Keratinocyte (primary cell): ENCODE data around the gene DUSP28. TPM values are rescaled to one million over a fixed set of nuclear protein-coding genes. Genes with fewer than 3 reads are reported as not detected.

Experiments used
- DNase-seq: peaks from one replicate; pipeline ENCODE4 v3.0.0-alpha.2; 2011; ENCODE audit warnings: low read depth, missing footprints, low spot score
- FAIRE-seq: peaks from 2 replicates; lab custom pipeline; 2011; peaks lifted over from hg19 to GRCh38; lab: Jason Lieb, UNC
- H2AFZ ChIP-seq: 2 replicates; pipeline ENCODE4 v1.6.0; 2012; ENCODE audit warnings: low read length, control low read depth, inconsistent platforms; ENCODE audit not compliant: control insufficient read depth
- H3K27ac ChIP-seq: 2 replicates; pipeline ENCODE4 v1.5.1; 2011; ENCODE audit warnings: low read length; ENCODE audit not compliant: control insufficient read depth, insufficient read depth
- H3K27me3 ChIP-seq: 3 replicates; pipeline ENCODE4 v1.6.0; 2011; ENCODE audit warnings: low read length; ENCODE audit not compliant: control insufficient read depth, insufficient read depth; ENCODE audit errors: extremely low read depth
- H3K36me3 ChIP-seq, 2 experiments: 2 replicates in 1 of 2; 3 replicates in 1 of 2; pipeline ENCODE4 v1.5.1; 2011; ENCODE audit warnings: low read length in 2 of 2, mild to moderate bottlenecking in 1 of 2; ENCODE audit not compliant: control insufficient read depth in 2 of 2, insufficient read depth in 2 of 2; ENCODE audit errors: extremely low read depth in 1 of 2
- H3K4me1 ChIP-seq: 3 replicates; pipeline ENCODE4 v1.5.1; 2011; ENCODE audit warnings: low read length; ENCODE audit not compliant: control insufficient read depth, insufficient read depth; ENCODE audit errors: extremely low read depth
- H3K4me2 ChIP-seq: 3 replicates; pipeline ENCODE4 v1.6.0; 2011; ENCODE audit warnings: low read depth, low read length; ENCODE audit not compliant: control insufficient read depth, insufficient read depth; ENCODE audit errors: extremely low read depth
- H3K4me3 ChIP-seq, 3 experiments: fragments of 200-600 bp in 1 of 3; sonication (generic) in 1 of 3; 2 replicates in 2 of 3; 3 replicates in 1 of 3; pipeline ENCODE4 v1.5.1; 2011 to 2016; ENCODE audit warnings: low read length in 3 of 3, mild to moderate bottlenecking in 3 of 3, control low read depth in 2 of 3, inconsistent platforms in 1 of 3, low read depth in 1 of 3, mixed read lengths in 1 of 3, mixed run types in 1 of 3, moderate library complexity in 1 of 3; ENCODE audit not compliant: control insufficient read depth in 2 of 3, insufficient read depth in 2 of 3; ENCODE audit errors: extremely low read depth in 1 of 3
- H3K79me2 ChIP-seq: 2 replicates; pipeline ENCODE4 v1.6.0; 2012; ENCODE audit warnings: low read length; ENCODE audit not compliant: control insufficient read depth, insufficient read depth
- H3K9ac ChIP-seq: 3 replicates; pipeline ENCODE4 v1.6.0; 2011; ENCODE audit warnings: low read length; ENCODE audit not compliant: control insufficient read depth, insufficient read depth; ENCODE audit errors: extremely low read depth
- H3K9me1 ChIP-seq: 3 replicates; pipeline ENCODE4 v1.6.0; 2011; ENCODE audit warnings: low read length; ENCODE audit not compliant: control insufficient read depth, insufficient read depth; ENCODE audit errors: extremely low read depth
- H3K9me3 ChIP-seq: 2 replicates; pipeline ENCODE4 v1.5.1; 2012; ENCODE audit warnings: low read depth, low read length; ENCODE audit not compliant: control insufficient read depth
- H4K20me1 ChIP-seq: 3 replicates; pipeline ENCODE4 v1.6.0; 2011; ENCODE audit warnings: low read length; ENCODE audit not compliant: control insufficient read depth, insufficient read depth; ENCODE audit errors: extremely low read depth
- EZH2 ChIP-seq: IDR thresholded peaks from one replicate; pipeline ENCODE4 v1.6.1; 2012; ENCODE audit warnings: inconsistent platforms, mild to moderate bottlenecking, low read length, moderate library complexity
- dilution Hi-C: fragments of 300-500 bp; cut with MboI; formaldehyde crosslinking; loops from one replicate; pipeline ENCODE4 v1.7.0; 2020; ENCODE audit warnings: low sequenced_read_pairs; ENCODE audit not compliant: extremely low pct_ligation_motif_present
- polyA plus RNA-seq, 5 experiments: library from polyadenylated mRNA; depleted of rRNA in 3 of 5; stranded (reverse) in 3 of 5; stranded (forward) in 1 of 5; unstranded in 1 of 5; fragments of >200 nt; gene quantifications; 1 replicate in 1 of 5; 2 replicates in 3 of 5; 3 replicates in 1 of 5; pipeline versions ENCODE4 v1.2.1 to v1.2.3, GENCODE V29; 2011 to 2012; ENCODE audit warnings: missing spikeins in 2 of 5, low read depth in 1 of 5, low replicate concordance in 1 of 5
- TF ChIP-seq, protein P1 (sequence below), 3 experiments: IDR thresholded peaks in 1 of 3; conservative IDR thresholded peaks in 1 of 3; optimal IDR thresholded peaks in 1 of 3; 2 replicates in 2 of 3; 3 replicates in 1 of 3; pipeline versions ENCODE3 to v1.5.1; 2011; ENCODE audit warnings: low read length in 3 of 3, mild to moderate bottlenecking in 3 of 3, moderate library complexity in 2 of 3, control low read depth in 1 of 3, inconsistent platforms in 1 of 3; ENCODE audit not compliant: insufficient read depth in 2 of 3; ENCODE audit errors: extremely low read depth in 1 of 3

DUSP28 gene
- polyA plus RNA-seq, 1 donor (not counting 4 experiments of a cell fraction or from before 2014, with no cell fraction given): 4.4 TPM

DNA sequence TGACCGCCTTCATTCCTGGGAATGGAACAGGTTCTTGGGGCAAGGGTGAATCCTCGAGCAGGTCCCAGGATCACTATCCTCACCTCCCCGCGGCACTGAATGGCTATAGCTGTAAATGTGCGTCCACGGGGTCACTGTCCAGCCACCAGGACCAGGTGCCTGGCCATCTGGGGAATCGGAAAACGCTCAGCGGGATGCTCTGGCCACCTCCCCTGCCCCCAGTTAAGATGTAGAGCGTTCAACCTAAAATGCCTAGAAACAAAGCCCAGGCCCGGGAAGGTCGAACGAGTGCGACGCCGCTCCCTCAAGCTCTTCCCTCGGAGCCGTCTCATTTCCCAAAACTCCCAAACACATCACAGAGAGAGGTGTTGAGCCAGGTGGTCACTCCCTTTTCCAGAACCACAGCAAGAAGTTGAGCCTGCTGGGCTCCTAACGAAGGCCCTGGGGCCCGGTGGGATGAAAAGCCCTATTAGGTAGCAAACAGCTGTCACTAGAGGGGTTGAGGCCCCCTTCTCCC, 25.6 kb downstream of the DUSP28 start:
- Histone ChIP-seq H3K79me2 (peaks cover 63% of the 10 kb centered on the region), H3K9me3 (no peaks in the 10 kb centered on the region), H4K20me1 (peaks cover 15% of the 10 kb centered on the region), H3K27ac (peak overlapping the region; percentile 82), H2AFZ (peak overlapping the region; percentile 81), H3K27me3 (no peaks in the 10 kb centered on the region), H3K9me1 (peaks cover 6% of the 10 kb centered on the region), H3K36me3 (peaks cover 0 to 10% of the 10 kb centered on the region in 2 experiments), H3K4me1 (peaks cover 34% of the 10 kb centered on the region), H3K9ac (peak overlapping the region; percentile 89), H3K4me3 (peak overlapping the region; percentile 54 to 87 (median 85)), H3K4me2 (peak overlapping the region; percentile 69)
- DNase-seq (no peak), FAIRE-seq (no peak)
- TF ChIP-seq, protein P1, sequence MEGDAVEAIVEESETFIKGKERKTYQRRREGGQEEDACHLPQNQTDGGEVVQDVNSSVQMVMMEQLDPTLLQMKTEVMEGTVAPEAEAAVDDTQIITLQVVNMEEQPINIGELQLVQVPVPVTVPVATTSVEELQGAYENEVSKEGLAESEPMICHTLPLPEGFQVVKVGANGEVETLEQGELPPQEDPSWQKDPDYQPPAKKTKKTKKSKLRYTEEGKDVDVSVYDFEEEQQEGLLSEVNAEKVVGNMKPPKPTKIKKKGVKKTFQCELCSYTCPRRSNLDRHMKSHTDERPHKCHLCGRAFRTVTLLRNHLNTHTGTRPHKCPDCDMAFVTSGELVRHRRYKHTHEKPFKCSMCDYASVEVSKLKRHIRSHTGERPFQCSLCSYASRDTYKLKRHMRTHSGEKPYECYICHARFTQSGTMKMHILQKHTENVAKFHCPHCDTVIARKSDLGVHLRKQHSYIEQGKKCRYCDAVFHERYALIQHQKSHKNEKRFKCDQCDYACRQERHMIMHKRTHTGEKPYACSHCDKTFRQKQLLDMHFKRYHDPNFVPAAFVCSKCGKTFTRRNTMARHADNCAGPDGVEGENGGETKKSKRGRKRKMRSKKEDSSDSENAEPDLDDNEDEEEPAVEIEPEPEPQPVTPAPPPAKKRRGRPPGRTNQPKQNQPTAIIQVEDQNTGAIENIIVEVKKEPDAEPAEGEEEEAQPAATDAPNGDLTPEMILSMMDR (optimal IDR thresholded peaks at IDR 0.05 in 1 of 3, IDR thresholded peaks at IDR 0.05 in 1 of 3, conservative IDR thresholded peaks at IDR 0.05 in 1 of 3; ENCODE audit: extremely low read depth in 1 of 3, insufficient read depth in 2 of 3, low read length in 3 of 3): no peak
- no peak for TF ChIP-seq EZH2
- dilution Hi-C loops: no loop called here

DNA sequence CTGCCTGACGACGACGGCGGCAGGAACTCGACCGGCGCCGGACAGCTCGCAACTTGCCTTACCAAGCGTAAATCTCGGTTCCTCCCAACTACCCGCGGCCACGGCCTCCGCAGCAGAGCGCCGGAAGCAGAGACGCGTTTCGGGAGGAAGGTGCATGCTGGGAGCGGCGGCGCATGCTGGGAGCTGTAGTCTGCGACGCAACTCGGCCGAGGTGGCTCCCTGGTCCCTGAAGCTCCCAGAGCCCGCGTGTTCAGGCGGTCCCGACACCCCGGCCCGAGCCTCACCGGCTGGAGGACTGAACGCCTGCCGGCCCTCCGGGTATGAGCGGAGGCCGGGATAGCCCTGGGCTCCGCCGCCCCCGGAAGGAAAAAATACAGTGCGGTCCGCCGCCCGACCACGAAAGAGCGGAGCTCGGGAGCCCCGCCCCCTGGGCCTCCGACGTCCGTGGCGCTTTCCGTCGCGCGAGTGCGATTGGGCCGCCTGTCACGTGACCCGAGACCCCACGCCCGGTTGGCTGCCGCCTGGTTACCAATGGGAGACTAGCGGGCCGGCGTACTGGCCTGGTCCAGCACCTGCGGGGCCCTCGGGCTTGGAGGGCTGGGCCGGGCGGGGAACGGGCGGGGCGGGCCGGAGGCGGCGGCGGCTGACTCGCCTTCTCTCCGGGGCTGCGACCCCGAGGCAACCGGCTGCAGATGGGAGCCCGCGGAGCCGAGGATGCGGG, 26.2 kb downstream of the DUSP28 start, which contains the start of gene CAPN10:
Gene CAPN10, plus strand, starts transcription at position 537 of the 721 bp plus-strand sequence. Its CDS starts 178 bp downstream, at position 715.
- Histone ChIP-seq H4K20me1 (peaks cover 15% of the 10 kb centered on the region), H2AFZ (peak within 1 kb of the TSS; percentile 81), H3K27me3 (no peaks in the 10 kb centered on the region), H3K4me3 (peak within 1 kb of the TSS; percentile 54 to 87 (median 85)), H3K27ac (peak within 1 kb of the TSS; percentile 82), H3K9ac (peak within 1 kb of the TSS; percentile 89), H3K4me1 (peaks cover 31% of the 10 kb centered on the region), H3K9me1 (peaks cover 6% of the 10 kb centered on the region), H3K9me3 (no peaks in the 10 kb centered on the region), H3K36me3 (peaks cover 0 to 10% of the 10 kb centered on the region in 2 experiments), H3K4me2 (peak within 1 kb of the TSS; percentile 93), H3K79me2 (peaks cover 64% of the 10 kb centered on the region)
- FAIRE-seq (peak; percentile 36), DNase-seq (peak; percentile 69)
- dilution Hi-C loops: no loop called here
- TF ChIP-seq EZH2: no peak
- TF ChIP-seq, protein P1 (optimal IDR thresholded peaks at IDR 0.05 in 1 of 3, IDR thresholded peaks at IDR 0.05 in 1 of 3, conservative IDR thresholded peaks at IDR 0.05 in 1 of 3; ENCODE audit: extremely low read depth in 1 of 3, insufficient read depth in 2 of 3, low read length in 3 of 3): no peak
